H1 (cell line): ENCODE data around the gene FAM107A. TPM values are rescaled to one million over a fixed set of nuclear protein-coding genes. Genes with fewer than 3 reads are reported as not detected.

Experiments used
- CREB1 ChIP-seq: IDR thresholded peaks from 2 replicates; pipeline ENCODE4 v1.6.1; 2012; ENCODE audit warnings: inconsistent platforms
- EGR1 ChIP-seq: IDR thresholded peaks from 2 replicates; pipeline ENCODE4 v1.6.1; 2011; ENCODE audit warnings: low read depth, low read length, borderline replicate concordance
- EZH2 ChIP-seq: fragments of 200-600 bp; sonication (generic); IDR thresholded peaks from 2 replicates; pipeline ENCODE4 v1.7.1; 2012; ENCODE audit warnings: low read depth, mild to moderate bottlenecking, moderate library complexity, low read length, inconsistent platforms; ENCODE audit not compliant: severe bottlenecking
- GTF2F1 ChIP-seq: IDR thresholded peaks from 2 replicates; pipeline ENCODE4 v1.6.1; 2012; ENCODE audit warnings: low read depth, low read length, improper control_type of control experiment, borderline replicate concordance
- RNF2 ChIP-seq: fragments of 200-900, 300-1000 bp; sonication (generic); IDR thresholded peaks from 2 replicates; pipeline ENCODE4 v1.7.1; 2016; ENCODE audit warnings: borderline replicate concordance, low read depth, mild to moderate bottlenecking, antibody characterized with exemption, low read length; ENCODE audit not compliant: poor library complexity, severe bottlenecking; ENCODE audit errors: missing control alignments
- RXRA ChIP-seq: IDR thresholded peaks from 2 replicates; pipeline ENCODE4 v1.6.1; 2011; ENCODE audit warnings: low read depth, mild to moderate bottlenecking, low read length, moderate library complexity; ENCODE audit not compliant: insufficient read depth
- TAF1 ChIP-seq: IDR thresholded peaks from 2 replicates; pipeline ENCODE4 v1.6.1; 2011; ENCODE audit warnings: mild to moderate bottlenecking, low read depth, low read length
- polyA plus RNA-seq, 7 experiments: library from polyadenylated mRNA; depleted of rRNA in 3 of 7; stranded (reverse) in 5 of 7; unstranded in 2 of 7; fragments of >200 nt in 5 of 7; fragments of 200-250 nt in 2 of 7; gene quantifications; 1 replicate in 5 of 7; 2 replicates in 1 of 7; 4 replicates in 1 of 7; pipeline versions ENCODE4 v1.2.1 to v1.2.3, GENCODE V29; 2011 to 2013; ENCODE audit warnings: missing spikeins in 2 of 7, mixed read lengths in 2 of 7
- total RNA-seq: library from RNA; stranded (reverse); fragmentation: NEBNext Ultra II Directional; extraction: Animal tissue kit (Norgen Biotek cat#: 25700); gene quantifications from 2 replicates; pipeline ENCODE4 v1.2.1, GENCODE V29; 2021
- TF ChIP-seq, protein P1 (sequence below): fragments of 300-600 bp; sonication (generic); IDR thresholded peaks from 2 replicates; pipeline ENCODE4 v1.7.1; 2012; ENCODE audit warnings: low read length, moderate library complexity, mild to moderate bottlenecking, inconsistent platforms; ENCODE audit not compliant: insufficient replicate concordance
- TF ChIP-seq, protein P2 (sequence below), 3 experiments: IDR thresholded peaks; 1 replicate in 2 of 3; 2 replicates in 1 of 3; pipeline versions ENCODE4 v1.5.1 to v1.6.1; 2011; ENCODE audit warnings: low read length in 3 of 3, mild to moderate bottlenecking in 3 of 3, inconsistent platforms in 2 of 3, low read depth in 1 of 3, moderate library complexity in 1 of 3; ENCODE audit not compliant: insufficient read depth in 1 of 3; ENCODE audit errors: control extremely low read depth in 1 of 3

The FAM107A gene
- total and polyA plus RNA-seq, 2 of the 8 experiments (the other 6 are each of a cell fraction or from before 2014, with no cell fraction given): 0.51 to 0.65 TPM

DNA sequence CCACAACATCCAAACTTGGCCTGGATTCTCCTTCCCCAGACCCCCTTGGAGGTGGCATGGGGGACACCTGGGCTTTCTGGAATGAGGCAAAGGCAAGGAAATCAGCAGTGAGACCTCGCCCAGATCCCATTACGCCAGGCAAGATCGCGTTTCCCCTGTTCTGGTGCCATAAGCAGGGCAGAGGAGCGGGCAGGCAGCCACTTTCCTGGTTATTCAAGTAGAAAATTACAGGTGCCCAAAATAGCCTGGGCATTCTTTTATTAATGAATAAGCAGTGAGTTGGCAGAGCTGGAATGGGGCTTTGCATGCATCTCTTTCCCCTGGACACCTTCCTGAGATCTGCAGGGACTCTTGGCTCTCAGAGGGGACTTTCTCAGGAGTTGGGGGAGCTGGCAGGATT, 31.5 kb upstream of the FAM107A start (continued):
- TF ChIP-seq, protein P1, sequence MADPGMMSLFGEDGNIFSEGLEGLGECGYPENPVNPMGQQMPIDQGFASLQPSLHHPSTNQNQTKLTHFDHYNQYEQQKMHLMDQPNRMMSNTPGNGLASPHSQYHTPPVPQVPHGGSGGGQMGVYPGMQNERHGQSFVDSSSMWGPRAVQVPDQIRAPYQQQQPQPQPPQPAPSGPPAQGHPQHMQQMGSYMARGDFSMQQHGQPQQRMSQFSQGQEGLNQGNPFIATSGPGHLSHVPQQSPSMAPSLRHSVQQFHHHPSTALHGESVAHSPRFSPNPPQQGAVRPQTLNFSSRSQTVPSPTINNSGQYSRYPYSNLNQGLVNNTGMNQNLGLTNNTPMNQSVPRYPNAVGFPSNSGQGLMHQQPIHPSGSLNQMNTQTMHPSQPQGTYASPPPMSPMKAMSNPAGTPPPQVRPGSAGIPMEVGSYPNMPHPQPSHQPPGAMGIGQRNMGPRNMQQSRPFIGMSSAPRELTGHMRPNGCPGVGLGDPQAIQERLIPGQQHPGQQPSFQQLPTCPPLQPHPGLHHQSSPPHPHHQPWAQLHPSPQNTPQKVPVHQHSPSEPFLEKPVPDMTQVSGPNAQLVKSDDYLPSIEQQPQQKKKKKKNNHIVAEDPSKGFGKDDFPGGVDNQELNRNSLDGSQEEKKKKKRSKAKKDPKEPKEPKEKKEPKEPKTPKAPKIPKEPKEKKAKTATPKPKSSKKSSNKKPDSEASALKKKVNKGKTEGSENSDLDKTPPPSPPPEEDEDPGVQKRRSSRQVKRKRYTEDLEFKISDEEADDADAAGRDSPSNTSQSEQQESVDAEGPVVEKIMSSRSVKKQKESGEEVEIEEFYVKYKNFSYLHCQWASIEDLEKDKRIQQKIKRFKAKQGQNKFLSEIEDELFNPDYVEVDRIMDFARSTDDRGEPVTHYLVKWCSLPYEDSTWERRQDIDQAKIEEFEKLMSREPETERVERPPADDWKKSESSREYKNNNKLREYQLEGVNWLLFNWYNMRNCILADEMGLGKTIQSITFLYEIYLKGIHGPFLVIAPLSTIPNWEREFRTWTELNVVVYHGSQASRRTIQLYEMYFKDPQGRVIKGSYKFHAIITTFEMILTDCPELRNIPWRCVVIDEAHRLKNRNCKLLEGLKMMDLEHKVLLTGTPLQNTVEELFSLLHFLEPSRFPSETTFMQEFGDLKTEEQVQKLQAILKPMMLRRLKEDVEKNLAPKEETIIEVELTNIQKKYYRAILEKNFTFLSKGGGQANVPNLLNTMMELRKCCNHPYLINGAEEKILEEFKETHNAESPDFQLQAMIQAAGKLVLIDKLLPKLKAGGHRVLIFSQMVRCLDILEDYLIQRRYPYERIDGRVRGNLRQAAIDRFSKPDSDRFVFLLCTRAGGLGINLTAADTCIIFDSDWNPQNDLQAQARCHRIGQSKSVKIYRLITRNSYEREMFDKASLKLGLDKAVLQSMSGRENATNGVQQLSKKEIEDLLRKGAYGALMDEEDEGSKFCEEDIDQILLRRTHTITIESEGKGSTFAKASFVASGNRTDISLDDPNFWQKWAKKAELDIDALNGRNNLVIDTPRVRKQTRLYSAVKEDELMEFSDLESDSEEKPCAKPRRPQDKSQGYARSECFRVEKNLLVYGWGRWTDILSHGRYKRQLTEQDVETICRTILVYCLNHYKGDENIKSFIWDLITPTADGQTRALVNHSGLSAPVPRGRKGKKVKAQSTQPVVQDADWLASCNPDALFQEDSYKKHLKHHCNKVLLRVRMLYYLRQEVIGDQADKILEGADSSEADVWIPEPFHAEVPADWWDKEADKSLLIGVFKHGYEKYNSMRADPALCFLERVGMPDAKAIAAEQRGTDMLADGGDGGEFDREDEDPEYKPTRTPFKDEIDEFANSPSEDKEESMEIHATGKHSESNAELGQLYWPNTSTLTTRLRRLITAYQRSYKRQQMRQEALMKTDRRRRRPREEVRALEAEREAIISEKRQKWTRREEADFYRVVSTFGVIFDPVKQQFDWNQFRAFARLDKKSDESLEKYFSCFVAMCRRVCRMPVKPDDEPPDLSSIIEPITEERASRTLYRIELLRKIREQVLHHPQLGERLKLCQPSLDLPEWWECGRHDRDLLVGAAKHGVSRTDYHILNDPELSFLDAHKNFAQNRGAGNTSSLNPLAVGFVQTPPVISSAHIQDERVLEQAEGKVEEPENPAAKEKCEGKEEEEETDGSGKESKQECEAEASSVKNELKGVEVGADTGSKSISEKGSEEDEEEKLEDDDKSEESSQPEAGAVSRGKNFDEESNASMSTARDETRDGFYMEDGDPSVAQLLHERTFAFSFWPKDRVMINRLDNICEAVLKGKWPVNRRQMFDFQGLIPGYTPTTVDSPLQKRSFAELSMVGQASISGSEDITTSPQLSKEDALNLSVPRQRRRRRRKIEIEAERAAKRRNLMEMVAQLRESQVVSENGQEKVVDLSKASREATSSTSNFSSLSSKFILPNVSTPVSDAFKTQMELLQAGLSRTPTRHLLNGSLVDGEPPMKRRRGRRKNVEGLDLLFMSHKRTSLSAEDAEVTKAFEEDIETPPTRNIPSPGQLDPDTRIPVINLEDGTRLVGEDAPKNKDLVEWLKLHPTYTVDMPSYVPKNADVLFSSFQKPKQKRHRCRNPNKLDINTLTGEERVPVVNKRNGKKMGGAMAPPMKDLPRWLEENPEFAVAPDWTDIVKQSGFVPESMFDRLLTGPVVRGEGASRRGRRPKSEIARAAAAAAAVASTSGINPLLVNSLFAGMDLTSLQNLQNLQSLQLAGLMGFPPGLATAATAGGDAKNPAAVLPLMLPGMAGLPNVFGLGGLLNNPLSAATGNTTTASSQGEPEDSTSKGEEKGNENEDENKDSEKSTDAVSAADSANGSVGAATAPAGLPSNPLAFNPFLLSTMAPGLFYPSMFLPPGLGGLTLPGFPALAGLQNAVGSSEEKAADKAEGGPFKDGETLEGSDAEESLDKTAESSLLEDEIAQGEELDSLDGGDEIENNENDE: no peak
- TF ChIP-seq RNF2: no peak
- no peak for TF ChIP-seq GTF2F1
- TF ChIP-seq RXRA: no peak
- TF ChIP-seq CREB1: no peak
- no peak for TF ChIP-seq EGR1
- TF ChIP-seq EZH2: no peak
- no peak for TF ChIP-seq TAF1
- TF ChIP-seq, protein P2, sequence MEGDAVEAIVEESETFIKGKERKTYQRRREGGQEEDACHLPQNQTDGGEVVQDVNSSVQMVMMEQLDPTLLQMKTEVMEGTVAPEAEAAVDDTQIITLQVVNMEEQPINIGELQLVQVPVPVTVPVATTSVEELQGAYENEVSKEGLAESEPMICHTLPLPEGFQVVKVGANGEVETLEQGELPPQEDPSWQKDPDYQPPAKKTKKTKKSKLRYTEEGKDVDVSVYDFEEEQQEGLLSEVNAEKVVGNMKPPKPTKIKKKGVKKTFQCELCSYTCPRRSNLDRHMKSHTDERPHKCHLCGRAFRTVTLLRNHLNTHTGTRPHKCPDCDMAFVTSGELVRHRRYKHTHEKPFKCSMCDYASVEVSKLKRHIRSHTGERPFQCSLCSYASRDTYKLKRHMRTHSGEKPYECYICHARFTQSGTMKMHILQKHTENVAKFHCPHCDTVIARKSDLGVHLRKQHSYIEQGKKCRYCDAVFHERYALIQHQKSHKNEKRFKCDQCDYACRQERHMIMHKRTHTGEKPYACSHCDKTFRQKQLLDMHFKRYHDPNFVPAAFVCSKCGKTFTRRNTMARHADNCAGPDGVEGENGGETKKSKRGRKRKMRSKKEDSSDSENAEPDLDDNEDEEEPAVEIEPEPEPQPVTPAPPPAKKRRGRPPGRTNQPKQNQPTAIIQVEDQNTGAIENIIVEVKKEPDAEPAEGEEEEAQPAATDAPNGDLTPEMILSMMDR (IDR thresholded peaks at IDR 0.05; ENCODE audit: control extremely low read depth in 1 of 3, insufficient read depth in 1 of 3, low read depth in 1 of 3, low read length in 3 of 3): no peak
